Smooth muscle cell of the brain vasculature (primary cell): Measurements from ENCODE around the gene RPF1.
"Not testable (repeated sequence)": the region's sequence is repeated elsewhere in the genome, so short reads cannot be mapped to it uniquely, and the experiment has no call there.

Source experiments
- DNase-seq: peaks from one replicate; pipeline ENCODE4 v3.0.0-alpha.2; 2012; ENCODE audit warnings: low read depth, low spot score

Gene RPF1

GRCh38 chr1:84478876-84479868, at the start of gene RPF1:
Gene RPF1, plus strand, starts transcription at chr1:84479266. Its CDS starts 16 bp downstream, at chr1:84479282.
- peak; percentile 36 for DNase-seq

DNA sequence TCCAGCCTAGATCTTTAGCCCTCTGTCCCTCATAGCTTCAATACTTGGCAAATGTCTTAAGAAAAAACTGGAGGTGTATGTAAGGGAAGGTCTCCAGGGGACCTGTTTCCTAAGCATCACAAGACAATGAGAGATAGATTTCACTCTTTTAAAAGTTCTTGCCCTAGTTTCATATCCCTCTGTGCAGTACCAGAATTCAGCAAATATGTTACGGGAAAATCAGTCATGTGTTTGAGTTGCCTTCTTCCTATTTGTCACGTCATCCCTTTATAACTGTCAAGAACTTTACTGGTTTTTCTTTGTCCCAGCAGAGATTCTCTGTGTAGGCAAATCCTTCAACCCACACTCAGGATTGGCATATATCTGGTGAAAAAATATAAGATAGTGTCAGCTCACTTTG, 48.5 kb upstream of the RPF1 start:
- no peak for DNase-seq

DNA sequence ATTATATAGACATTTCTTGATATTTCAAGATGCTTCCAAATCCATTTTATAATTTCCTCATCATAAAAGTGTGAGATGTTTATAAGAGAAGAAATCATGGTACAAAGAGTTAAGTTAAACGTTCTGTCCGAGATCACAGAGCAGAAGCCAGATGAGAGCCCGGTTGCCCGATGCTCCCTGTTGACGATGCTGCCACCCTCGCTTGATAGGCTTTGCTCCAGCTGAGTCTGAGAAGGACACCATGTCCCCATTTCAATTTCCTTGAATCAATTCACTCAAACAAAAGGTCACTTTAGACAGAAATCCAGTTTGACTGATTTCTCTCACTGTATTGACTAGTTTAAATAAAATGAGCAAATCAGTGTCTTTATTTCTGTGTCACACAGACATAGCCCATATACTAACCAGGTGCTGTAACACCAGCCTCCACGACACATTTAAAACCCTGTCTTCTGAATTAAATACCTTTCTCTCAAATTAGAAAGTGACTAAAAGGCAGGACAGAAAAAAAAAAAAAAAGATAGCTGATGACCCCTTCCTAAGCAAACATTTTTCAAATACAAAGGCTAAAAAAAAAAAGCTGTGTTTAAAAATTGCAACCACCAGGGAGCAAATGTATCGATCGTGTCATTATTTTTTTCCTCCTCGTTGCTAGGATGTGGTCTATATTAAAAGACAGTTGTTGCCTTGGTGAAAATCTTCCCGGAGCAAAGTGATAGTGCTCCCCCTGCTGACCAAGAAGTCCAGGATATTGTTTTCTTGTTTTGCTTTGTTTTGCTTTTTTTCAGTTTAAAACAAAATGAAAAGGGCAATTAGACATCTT, 45.6 kb upstream of the RPF1 start:
- DNase-seq, result peak; percentile 45

- DNase-seq, result no peak
Measured at GRCh38 chr1:84434081-84434769, 44.8 kb upstream of the RPF1 start.

GRCh38 chr1:84434801-84435549, 44.1 kb upstream of the RPF1 start:
- no peak for DNase-seq

- no peak for DNase-seq
Measured at GRCh38 chr1:84436876-84437655, 42.0 kb upstream of the RPF1 start.

DNA sequence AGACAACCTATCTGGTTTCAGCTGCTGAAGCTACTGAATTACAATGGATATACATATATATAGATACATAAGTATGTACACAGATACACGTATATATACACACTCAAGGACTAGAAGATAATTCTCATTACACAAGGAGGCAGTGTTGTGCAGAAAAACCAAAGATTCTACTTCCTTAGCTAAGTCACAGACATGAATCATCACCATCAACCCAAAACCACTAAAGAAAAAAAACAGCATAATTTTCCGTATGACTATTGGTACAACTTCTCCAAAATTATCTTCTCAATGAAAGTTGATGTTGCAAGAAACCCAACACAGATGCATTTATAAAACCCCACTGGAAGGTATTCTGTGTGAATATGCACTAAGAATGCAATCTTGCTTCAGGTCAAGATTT, 36.8 kb upstream of the RPF1 start:
- DNase-seq, result peak; percentile 45

DNA sequence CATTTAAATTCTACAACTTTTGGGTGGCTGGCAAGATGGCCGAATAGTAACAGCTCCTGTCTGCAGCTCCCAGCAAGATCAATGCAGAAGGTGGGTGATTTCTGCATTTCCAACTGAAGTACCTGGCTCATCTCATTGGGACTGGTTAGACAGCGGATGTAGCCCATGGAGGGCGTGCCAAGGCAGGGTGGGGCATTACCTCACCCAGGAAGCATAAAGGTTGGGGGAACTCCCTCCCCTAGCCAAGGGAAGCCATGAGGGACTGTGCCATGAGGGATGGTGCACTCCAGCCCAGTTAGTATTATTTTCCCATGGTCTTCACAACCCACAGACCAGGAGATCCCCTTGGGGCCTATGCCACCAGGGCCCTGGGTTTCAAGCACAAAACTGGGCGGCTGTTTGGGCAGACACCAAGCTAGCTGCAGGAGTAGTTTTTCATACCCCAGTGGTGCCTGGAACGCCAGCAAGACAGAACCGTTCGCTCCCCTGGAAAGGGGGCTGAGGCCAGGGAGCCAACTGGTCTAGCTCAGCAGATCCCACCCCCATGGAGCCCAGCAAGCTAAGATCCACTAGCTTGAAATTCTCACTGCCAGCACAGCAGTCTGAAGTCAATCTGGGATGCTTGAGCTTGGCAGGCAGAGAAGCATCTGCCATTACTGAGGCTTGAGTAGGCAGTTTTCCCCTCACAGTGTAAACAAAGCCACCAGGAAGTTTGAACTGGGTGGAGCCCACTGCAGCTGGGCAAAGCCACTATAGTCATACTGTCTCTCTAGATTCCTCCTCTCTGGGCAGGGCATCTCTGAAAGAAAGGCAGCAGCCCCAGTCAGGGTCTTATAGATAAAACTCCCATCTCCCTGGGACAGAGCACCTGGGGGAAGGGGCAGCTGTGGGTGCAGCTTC, 36.1 kb upstream of the RPF1 start:
- DNase-seq, result not testable (repeated sequence)

- DNase-seq, result not testable (repeated sequence)
Measured at GRCh38 chr1:84448704-84449103, 30.4 kb upstream of the RPF1 start.

- DNase-seq, result no peak
Measured at GRCh38 chr1:84450910-84451309, 28.2 kb upstream of the RPF1 start.

DNA sequence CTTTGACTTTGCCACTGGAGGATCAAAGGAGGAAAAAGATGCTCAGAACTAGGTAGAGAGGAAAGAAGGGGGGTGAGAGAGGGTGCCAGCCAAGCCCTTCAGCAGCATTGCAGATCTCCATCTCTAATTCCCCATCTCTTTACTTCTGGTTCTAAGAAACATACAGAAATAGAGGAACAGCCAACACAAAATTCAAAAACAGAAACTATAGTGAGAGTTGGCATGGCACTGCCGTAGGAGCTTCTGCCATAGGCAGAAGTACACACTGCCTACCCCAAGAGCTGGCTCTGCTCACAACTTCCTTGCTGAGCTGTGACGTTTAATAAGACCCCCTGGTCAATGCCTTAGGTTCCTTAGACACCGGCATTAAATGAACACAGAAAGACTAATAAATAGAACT, 26.6 kb upstream of the RPF1 start:
- DNase-seq, result no peak

DNA sequence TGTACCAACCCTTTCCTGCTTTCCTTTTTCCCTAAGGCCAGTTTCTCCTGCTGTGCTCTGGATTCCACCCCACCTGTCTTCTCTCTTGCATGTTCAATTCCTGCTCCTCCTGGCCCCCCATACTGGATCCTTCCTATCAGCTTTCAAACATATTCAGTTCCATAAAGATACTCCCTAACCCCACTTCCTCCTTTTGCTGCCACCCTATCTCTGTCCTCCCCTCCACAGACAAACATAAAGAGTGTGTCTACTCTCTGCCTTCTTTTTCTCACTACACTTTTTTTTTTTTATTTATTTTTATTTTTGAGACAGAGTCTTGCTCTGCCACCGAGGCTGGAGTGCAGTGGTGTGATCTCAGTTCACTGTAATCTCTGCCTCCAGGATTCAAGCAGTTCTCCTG, 16.9 kb upstream of the RPF1 start:
- DNase-seq, result no peak

GRCh38 chr1:84467298-84467697, 11.8 kb upstream of the RPF1 start:
- no peak for DNase-seq

DNA sequence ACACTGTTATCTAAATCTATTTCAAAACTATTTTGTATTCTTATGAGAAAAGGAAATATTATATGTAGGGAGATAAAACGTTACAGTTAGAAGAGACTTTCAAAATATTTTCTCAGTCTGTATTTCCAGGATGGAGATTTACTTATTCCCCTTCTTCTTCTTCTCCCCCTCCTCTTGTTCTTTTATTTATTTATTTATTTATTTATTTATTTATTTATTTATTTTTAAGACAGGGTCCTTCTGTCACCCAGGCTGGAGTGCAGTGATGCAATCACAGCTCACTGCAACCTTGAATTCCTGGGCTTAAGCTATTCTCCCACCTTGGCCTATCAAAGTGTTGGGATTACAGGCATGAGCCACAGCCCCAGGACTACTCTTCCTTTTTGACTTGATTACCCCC, 2.8 kb upstream of the RPF1 start:
- no peak for DNase-seq

- DNase-seq, result no peak
Measured at GRCh38 chr1:84479998-84480397, 932 bp downstream of the RPF1 start.

DNA sequence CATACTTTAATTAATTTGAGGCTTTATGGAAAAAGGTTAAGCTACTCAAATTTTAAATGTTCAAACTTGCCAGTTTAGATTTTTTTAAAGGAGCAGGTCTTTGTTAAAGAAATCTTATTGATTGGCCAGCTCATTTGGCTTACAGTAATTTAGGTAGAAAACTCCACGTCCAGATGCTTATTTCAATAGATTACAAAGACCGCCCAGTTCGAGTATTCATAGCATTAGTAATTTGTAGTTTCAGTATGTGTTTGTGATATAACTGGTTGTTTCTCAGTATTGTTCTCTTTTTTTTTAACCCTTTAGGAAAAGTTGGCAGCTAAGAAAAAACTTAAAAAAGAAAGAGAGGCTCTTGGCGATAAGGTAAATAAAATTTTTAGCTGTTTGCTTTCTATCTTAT, 1.6 kb downstream of the RPF1 start:
- no peak for DNase-seq

GRCh38 chr1:84481317-84481716, 2.3 kb downstream of the RPF1 start:
- DNase-seq, result no peak

DNA sequence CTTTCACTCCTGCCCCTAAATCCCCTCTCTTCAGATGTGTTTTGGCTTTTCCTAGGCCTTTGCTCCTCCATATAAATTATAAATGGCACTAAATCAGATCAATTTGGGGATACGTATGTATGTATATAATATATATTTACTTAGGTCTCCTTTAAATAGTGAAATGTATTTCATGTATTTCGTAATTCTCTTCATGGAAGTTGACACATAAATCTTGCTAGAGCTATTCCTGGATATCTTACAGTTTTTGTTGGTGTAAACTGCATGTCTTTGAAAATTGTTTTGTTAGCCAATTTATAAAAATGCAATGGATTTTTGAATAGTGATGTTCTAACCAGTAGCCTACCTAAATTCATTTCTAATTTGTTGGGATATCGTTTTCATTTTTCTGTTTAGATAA, 9.0 kb downstream of the RPF1 start:
- no peak for DNase-seq

GRCh38 chr1:84489766-84490165, 10.7 kb downstream of the RPF1 start:
- DNase-seq, result no peak
